ENCODE data around the gene DNAH8.
"Not testable (repeated sequence)": the region's sequence is repeated elsewhere in the genome, so short reads cannot be mapped to it uniquely, and the experiment has no call there.

DNAH8 gene

GRCh38 chr6:38750968-38751615 is 36.0 kb downstream of the DNAH8 start:
- DNase-seq, result no peak

- no peak for DNase-seq
Measured at GRCh38 chr6:38753707-38754106, 38.6 kb downstream of the DNAH8 start.

GRCh38 chr6:38755207-38755606 is 40.1 kb downstream of the DNAH8 start:
- no peak for DNase-seq

GRCh38 chr6:38755874-38756273 is 40.8 kb downstream of the DNAH8 start:
- no peak for DNase-seq

GRCh38 chr6:38760097-38760496 is 45.0 kb downstream of the DNAH8 start:
- no peak for DNase-seq

GRCh38 chr6:38762848-38763247 is 47.7 kb downstream of the DNAH8 start:
- no peak for DNase-seq

GRCh38 chr6:38767560-38767959 is 52.4 kb downstream of the DNAH8 start:
- no peak for DNase-seq

GRCh38 chr6:38773338-38773737 is 58.2 kb downstream of the DNAH8 start:
- no peak for DNase-seq

GRCh38 chr6:38774929-38775707 is 60.0 kb downstream of the DNAH8 start:
- DNase-seq, result no peak

- DNase-seq, result no peak
Measured at GRCh38 chr6:38775870-38776269, 60.8 kb downstream of the DNAH8 start.

GRCh38 chr6:38776515-38776914 is 61.4 kb downstream of the DNAH8 start:
- no peak for DNase-seq

- DNase-seq, result no peak
Measured at GRCh38 chr6:38779310-38780062, 64.4 kb downstream of the DNAH8 start.

GRCh38 chr6:38782616-38783015 is 67.5 kb downstream of the DNAH8 start:
- DNase-seq, result no peak

- DNase-seq, result no peak
Measured at GRCh38 chr6:38783443-38784228, 68.5 kb downstream of the DNAH8 start.

GRCh38 chr6:38784506-38785235 is 69.6 kb downstream of the DNAH8 start:
- no peak for DNase-seq

GRCh38 chr6:38786486-38786885 is 71.4 kb downstream of the DNAH8 start:
- no peak for DNase-seq

GRCh38 chr6:38789256-38789655 is 74.1 kb downstream of the DNAH8 start:
- no peak for DNase-seq

GRCh38 chr6:38792356-38792755 is 77.2 kb downstream of the DNAH8 start:
- no peak for DNase-seq

GRCh38 chr6:38794682-38795081 is 79.6 kb downstream of the DNAH8 start:
- no peak for DNase-seq

GRCh38 chr6:38796006-38796405 is 80.9 kb downstream of the DNAH8 start:
- DNase-seq, result no peak

GRCh38 chr6:38796437-38796836 is 81.3 kb downstream of the DNAH8 start:
- DNase-seq, result not testable (repeated sequence)

- DNase-seq, result no peak
Measured at GRCh38 chr6:38796850-38797249, 81.7 kb downstream of the DNAH8 start.
